Loucy (cell line): ENCODE results near the gene DCLK2.

ENCODE experiments used
- H2AFZ ChIP-seq: fragments of 200-600 bp; sonication (generic); 2 replicates; pipeline ENCODE4 v1.6.0; 2016; ENCODE audit warnings: antibody characterized with exemption, mild to moderate bottlenecking, low read length, moderate library complexity
- H3F3A ChIP-seq: fragments of 200-600 bp; 2 replicates; pipeline ENCODE4 v1.6.0; 2016; ENCODE audit warnings: antibody characterized with exemption, low read depth, mild to moderate bottlenecking
- H3K27me3 ChIP-seq: fragments of 200-600 bp; sonication (generic); 2 replicates; pipeline ENCODE4 v1.6.1; 2014; ENCODE audit warnings: low read length, mild to moderate bottlenecking; ENCODE audit not compliant: insufficient read depth, poor library complexity, severe bottlenecking
- H3K36me3 ChIP-seq: fragments of 200-600 bp; sonication (generic); 2 replicates; pipeline ENCODE4 v1.6.1; 2016; ENCODE audit warnings: low read length; ENCODE audit not compliant: insufficient read depth
- H3K4me1 ChIP-seq: fragments of 200-600 bp; sonication (generic); 2 replicates; pipeline ENCODE4 v1.5.1; 2014; ENCODE audit warnings: low read length, mild to moderate bottlenecking; ENCODE audit not compliant: insufficient read depth, poor library complexity, severe bottlenecking
- H3K4me2 ChIP-seq: fragments of 200-600 bp; sonication (generic); 2 replicates; pipeline ENCODE4 v1.6.0; 2014; ENCODE audit warnings: antibody characterized with exemption, low read length, low read depth, mild to moderate bottlenecking; ENCODE audit not compliant: poor library complexity, severe bottlenecking
- H3K4me3 ChIP-seq: fragments of 200-600 bp; sonication (generic); 2 replicates; pipeline ENCODE4 v1.5.1; 2014; ENCODE audit warnings: low read length, mild to moderate bottlenecking, mixed read lengths; ENCODE audit not compliant: poor library complexity, severe bottlenecking
- H3K79me2 ChIP-seq: fragments of 200-600 bp; sonication (generic); 2 replicates; pipeline ENCODE4 v1.6.1; 2014; ENCODE audit warnings: low read length; ENCODE audit not compliant: insufficient read depth
- H3K9ac ChIP-seq: fragments of 200-600 bp; sonication (generic); 2 replicates; pipeline ENCODE4 v1.6.0; 2014; ENCODE audit warnings: mild to moderate bottlenecking, low read depth, low read length, moderate library complexity; ENCODE audit not compliant: poor library complexity, severe bottlenecking
- H3K9me2 ChIP-seq: fragments of 200-600 bp; sonication (generic); replicated peaks from 2 replicates; pipeline ENCODE4 v1.6.1; 2016; ENCODE audit warnings: low read depth, low read length, mixed read lengths
- H3K9me3 ChIP-seq: fragments of 200-600 bp; sonication (generic); 2 replicates; pipeline ENCODE4 v1.6.1; 2014; ENCODE audit warnings: mild to moderate bottlenecking, antibody characterized with exemption, low read length, low read depth; ENCODE audit not compliant: insufficient read depth
- H4K20me1 ChIP-seq: fragments of 200-600 bp; sonication (generic); 2 replicates; pipeline ENCODE4 v1.6.0; 2014; ENCODE audit warnings: antibody characterized with exemption, low read length, mild to moderate bottlenecking; ENCODE audit not compliant: insufficient read depth, poor library complexity, severe bottlenecking
- EZH2phosphoT487 ChIP-seq: fragments of 200-600 bp; IDR thresholded peaks from 2 replicates; pipeline ENCODE4 v1.6.1; 2018; ENCODE audit warnings: antibody characterized with exemption, mild to moderate bottlenecking, moderate library complexity, borderline replicate concordance
- TF ChIP-seq, protein P1 (sequence below): fragments of 200-600 bp; sonication (generic); conservative IDR thresholded peaks from 2 replicates; pipeline ENCODE4 v1.5.1; 2014; ENCODE audit warnings: mild to moderate bottlenecking, antibody characterized with exemption, low read length

The DCLK2 gene

DNA sequence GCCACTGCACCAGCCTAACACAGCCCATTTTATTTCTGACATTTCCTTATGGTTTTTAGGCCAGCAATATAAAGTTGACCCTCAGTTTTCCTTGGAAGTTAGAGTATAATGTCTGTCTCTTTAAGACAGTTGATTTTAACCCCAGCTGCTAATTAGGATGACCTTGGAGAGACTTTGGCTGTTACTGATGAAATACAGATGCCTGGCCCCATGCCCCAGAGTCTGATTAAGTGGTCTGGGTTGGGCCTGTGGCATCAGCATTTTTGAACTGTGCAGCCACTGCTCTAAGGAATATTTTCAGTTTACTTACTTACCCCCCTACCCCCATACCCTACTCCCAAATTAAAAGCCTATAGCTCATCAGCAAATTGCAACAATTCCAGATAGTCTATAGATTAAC is 85.8 kb downstream of the DCLK2 start:
- H2AFZ ChIP-seq: no peak overlapping the region
- H3F3A ChIP-seq: no peaks in the 10 kb centered on the region
- H3K4me1 ChIP-seq: no peaks in the 10 kb centered on the region
- no peaks in the 10 kb centered on the region for H3K9me3 ChIP-seq
- TF ChIP-seq EZH2phosphoT487: no peak
- TF ChIP-seq, protein P1, sequence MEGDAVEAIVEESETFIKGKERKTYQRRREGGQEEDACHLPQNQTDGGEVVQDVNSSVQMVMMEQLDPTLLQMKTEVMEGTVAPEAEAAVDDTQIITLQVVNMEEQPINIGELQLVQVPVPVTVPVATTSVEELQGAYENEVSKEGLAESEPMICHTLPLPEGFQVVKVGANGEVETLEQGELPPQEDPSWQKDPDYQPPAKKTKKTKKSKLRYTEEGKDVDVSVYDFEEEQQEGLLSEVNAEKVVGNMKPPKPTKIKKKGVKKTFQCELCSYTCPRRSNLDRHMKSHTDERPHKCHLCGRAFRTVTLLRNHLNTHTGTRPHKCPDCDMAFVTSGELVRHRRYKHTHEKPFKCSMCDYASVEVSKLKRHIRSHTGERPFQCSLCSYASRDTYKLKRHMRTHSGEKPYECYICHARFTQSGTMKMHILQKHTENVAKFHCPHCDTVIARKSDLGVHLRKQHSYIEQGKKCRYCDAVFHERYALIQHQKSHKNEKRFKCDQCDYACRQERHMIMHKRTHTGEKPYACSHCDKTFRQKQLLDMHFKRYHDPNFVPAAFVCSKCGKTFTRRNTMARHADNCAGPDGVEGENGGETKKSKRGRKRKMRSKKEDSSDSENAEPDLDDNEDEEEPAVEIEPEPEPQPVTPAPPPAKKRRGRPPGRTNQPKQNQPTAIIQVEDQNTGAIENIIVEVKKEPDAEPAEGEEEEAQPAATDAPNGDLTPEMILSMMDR: no peak
- H3K9ac ChIP-seq: no peak overlapping the region
- no peak overlapping the region for H3K4me3 ChIP-seq
- H3K36me3 ChIP-seq: no peaks in the 10 kb centered on the region
- no peaks in the 10 kb centered on the region for H3K27me3 ChIP-seq
- H3K9me2 ChIP-seq: no peaks in the 10 kb centered on the region
- H3K79me2 ChIP-seq: no peaks in the 10 kb centered on the region
- H4K20me1 ChIP-seq: no peaks in the 10 kb centered on the region
- no peak overlapping the region for H3K4me2 ChIP-seq

DNA sequence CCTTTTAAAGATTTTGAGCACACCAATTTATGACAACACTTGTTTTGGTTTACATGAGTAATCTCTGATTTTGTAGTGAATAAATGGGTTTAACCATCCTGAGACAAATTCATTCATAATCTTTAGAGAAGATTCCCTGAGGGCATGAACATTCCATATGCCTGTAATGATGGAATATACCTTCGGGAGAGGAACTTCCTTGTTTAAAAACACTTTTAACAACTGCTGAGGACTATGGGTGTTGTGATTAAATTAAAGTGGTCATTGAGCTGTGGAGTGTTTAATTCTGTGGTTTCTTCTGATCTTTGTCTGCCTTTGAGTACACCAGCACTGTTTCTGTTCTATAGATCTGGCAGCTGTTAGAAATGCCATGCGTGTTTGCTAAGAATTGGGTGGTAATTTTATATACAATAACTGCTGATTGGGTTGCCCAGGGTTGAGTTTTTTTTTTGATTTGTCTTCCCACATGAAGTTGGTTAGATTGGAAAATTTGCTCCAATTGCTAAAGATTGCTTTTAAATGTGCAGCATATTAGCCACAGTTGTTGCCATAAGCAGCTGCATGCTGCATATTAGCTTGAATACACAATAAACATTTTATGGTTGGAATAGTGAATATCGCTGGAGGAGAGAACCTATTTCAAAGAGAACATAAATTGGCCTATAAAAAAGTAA is 86.8 kb downstream of the DCLK2 start:
- H3K27me3 ChIP-seq: no peaks in the 10 kb centered on the region
- no peaks in the 10 kb centered on the region for H3F3A ChIP-seq
- no peaks in the 10 kb centered on the region for H3K4me1 ChIP-seq
- H3K4me3 ChIP-seq: no peak overlapping the region
- no peak overlapping the region for H3K4me2 ChIP-seq
- no peak overlapping the region for H2AFZ ChIP-seq
- H3K9me3 ChIP-seq: no peaks in the 10 kb centered on the region
- TF ChIP-seq, protein P1: no peak
- no peak for TF ChIP-seq EZH2phosphoT487
- H3K9ac ChIP-seq: no peak overlapping the region
- no peaks in the 10 kb centered on the region for H3K9me2 ChIP-seq
- no peaks in the 10 kb centered on the region for H3K79me2 ChIP-seq
- no peaks in the 10 kb centered on the region for H3K36me3 ChIP-seq
- H4K20me1 ChIP-seq: no peaks in the 10 kb centered on the region

DNA sequence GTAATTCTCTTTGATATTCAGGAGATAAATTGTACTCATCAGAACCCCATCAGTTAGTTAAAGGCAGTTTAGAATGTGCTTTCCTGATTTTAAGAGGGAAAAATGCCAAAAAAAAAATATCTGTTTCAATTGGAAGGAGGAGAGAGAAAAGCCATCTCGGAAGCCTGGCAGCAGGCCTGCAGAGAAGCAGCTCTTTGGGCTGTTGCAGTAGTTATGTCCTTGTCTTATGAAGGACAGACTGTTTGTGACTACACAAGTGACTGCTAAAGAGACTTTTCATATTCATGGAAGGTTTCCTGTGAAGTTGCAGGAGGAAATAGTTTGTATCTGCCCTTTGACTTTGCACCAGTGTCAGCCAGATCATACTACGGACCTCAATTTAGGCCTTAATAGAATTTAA is 88.8 kb downstream of the DCLK2 start:
- no peak for TF ChIP-seq EZH2phosphoT487
- TF ChIP-seq, protein P1: no peak
- Histone ChIP-seq H3F3A (no peaks in the 10 kb centered on the region), H3K4me1 (no peaks in the 10 kb centered on the region), H3K27me3 (no peaks in the 10 kb centered on the region), H3K79me2 (no peaks in the 10 kb centered on the region), H2AFZ (no peak overlapping the region), H3K4me2 (no peak overlapping the region), H4K20me1 (no peaks in the 10 kb centered on the region), H3K36me3 (no peaks in the 10 kb centered on the region), H3K9me3 (no peaks in the 10 kb centered on the region), H3K4me3 (no peak overlapping the region), H3K9ac (no peak overlapping the region), H3K9me2 (no peaks in the 10 kb centered on the region)
